HG03432 (cell line): ENCODE measurements around the gene A2M.

Experiments
- ATAC-seq: cut with Tn5 transposase; IDR thresholded peaks from one replicate; pipeline ENCODE4 v1.9.1; 2021; ENCODE audit warnings: mild to moderate bottlenecking, moderate library complexity; ENCODE audit not compliant: unreplicated experiment

The A2M gene

DNA sequence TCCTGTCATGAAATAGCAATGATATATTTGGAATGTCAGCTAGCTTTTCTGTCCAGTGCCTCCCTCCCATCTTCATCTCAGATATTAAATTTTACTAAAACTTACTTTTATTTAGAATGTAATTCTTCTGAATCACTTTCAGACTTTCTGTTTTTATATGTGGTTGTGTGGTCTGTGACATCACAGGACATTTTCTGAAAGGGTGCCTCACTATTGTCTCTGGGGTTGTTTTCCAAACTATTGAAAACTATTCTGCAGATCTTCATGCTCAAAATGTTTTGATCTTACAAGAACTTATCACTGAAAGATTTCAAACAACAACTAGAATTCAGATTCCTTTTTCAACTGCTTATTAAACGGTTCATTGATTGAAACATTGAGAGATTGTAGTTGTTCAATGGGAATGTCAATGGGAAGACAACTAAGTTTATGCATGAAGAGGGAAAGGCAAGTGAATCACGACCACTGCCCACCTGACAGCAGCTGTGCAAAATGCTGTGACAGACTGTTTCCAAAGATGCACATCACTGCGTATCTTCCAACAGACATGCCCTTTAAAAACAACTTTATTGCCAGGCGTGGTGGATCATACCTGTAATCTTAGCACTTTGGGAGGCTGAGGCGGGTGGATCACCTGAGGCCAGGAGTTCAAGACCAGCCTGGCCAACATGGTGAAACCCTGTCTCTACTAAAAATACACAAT is 75.1 kb downstream of the A2M start:
- no peak for ATAC-seq

DNA sequence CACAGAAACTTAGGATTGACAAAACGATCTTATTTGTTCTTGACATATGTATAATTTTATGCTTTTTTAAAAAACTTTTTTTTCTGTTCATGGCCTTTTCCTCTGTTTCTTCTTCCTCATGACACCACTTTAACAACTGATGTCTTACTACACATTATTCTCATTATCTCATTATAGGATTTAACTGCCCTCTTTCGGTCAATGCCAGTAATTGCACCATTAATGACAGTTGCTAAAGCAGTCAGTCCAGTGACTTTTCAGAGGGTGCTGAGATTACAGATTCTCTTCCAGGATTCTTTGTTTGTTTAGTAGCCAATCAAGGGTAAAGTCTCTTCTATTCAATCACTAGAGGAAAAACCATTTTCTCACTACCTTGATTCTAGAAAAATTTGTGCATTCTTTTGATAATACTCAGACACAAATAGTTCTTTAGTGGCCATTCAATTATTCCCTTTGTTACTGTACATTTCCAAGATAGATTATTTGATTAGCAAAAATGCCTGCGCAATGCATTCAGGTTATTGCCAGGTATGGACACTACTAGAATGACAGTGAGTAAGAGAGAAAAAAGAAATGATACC is 76.2 kb downstream of the A2M start:
- no peak for ATAC-seq

GRCh38 chr12:9037431-9037830 is 78.3 kb downstream of the A2M start:
- ATAC-seq = no peak

DNA sequence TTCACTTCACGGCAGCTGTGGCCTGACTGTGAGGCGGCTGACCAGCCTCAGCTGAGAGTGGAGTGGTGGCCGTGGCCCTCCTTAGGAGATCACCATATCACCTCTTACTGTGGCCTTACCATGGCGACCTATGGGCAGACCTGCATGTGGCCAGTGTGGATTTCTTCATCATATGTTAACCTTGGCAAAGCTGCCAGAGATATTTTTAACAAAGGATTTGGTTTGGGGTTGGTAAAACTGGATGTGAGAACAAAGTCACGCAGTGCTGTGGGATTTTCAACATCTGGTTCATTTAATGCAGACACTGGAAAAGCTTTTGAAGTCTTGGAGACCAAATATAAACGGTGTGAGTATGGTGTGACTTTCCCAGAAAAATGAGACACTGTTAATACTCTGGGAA is 79.5 kb downstream of the A2M start:
- ATAC-seq = no peak

- ATAC-seq = no peak
Measured at GRCh38 chr12:9034095-9034494, 81.6 kb downstream of the A2M start.

DNA sequence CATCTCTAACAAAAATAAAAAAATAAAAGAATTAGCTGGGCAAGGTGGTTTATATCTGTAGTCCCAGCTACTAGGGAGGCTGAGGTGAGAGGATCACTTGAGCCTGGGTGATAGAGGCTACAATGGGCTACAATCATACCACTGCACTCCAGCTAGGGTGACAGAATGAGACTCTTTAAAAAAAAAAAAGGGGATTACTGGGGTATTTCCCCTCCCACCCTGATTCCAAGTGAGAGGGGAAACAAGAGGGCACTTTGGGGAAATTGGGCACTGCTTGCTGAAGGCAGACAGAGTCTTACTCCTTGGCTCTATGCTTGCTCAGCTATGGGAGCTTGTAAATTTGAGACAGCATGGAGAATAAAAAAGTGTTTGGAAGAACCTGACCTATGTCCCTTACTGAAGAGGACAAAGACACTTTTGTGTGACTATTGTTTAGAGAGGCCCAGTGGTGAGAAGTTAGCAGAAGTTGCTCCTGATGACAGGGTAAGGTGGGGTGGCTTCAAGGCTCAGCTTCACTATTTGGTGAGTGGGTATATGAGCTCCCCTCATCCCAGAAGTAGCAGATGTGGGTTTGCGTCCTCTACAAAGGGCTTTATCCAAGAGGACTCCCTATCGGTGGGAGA is 82.3 kb downstream of the A2M start:
- no peak for ATAC-seq

DNA sequence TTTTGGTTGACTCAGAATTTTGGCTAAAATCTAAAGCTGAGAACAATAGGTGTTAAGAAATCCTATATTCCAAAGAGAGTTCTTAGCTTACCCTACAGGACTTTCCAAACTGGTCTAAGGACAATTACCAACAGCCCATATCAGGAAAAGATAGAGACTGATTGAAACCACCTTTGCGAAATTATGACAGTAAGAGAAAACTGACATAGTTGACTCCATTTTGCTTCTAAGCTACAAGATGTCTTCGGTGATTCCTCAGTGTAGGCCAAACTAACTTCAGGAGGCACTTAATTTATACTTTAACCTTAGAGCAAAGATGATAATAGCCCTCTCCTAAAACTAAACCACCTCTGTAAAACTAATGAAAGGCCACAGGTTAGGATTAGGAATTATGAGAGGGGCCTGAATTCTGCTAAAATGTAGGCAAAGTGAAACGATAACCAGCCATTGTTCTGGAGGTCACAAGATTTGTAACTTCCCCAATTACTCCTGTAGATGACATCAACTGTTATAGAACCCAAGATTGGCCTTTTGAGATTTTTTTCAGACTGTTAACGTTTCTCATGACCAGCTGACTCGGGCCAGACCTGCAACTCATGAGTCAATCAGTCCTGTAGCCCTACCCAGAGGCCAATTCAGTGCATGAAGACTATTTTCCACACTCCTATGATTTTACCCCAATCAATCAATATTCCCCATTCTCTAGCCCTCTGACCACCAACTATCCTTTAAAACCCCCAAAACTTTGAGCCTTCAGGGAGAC is 83.3 kb downstream of the A2M start:
- no peak for ATAC-seq

DNA sequence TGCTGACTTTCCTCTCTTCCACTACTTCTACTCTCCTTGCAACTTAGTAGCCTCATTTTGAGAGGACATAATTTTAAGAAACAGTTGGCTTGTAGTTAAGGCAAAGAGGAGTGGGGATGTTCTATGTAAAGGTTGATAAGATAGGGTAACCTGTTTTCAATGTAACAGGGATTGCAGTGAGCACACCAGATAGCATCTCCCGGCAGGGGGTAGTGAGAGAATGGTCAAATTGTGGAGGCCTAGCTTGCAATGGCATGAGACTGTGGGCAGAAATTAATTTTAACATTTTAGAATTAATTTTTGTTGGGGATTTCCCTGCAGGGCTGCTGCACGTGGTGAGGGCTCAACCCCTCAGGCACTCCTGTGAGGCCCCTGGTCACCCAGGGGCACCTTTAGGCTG is 84.9 kb downstream of the A2M start:
- no peak for ATAC-seq

DNA sequence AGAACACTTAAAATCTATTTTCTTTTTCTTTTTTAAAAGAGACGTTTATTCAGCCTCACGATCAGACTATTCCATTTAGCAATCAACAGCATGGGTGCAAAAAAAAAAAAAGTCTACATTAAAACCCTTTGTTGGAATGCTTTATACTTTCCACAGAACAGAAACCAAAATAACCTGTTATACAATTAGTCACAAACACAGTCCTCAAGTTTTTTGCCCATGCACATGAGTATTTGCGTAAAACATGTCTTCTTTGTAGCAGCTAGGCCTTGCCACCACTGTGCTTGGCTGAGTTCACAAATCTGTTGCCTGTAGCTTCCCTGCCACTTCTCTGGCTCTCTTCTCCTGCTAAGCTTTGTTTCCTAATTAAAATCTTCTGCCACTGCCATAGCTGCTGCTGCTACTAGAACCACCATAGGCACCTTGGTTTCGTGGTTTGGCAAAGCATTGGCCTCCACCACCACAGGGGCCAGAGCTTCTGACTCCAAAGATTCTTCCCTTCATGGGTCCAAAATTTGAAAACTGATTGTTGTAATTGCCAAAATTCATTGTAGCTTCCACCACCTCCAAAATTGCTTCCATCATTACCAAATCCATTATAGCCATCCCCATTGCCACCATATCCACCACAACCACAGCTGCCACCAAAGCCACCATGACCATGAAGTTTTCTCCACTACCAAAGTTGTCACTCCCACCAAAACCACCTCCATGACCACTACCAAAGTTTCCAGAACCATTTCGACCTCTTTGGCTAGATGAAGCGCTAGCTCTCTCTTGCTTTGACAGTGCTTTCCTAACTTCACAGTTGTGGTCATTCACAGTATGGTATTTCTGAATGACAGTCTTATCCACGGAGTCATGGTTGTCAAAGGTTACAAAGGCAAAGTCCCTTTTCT is 88.3 kb downstream of the A2M start:
- ATAC-seq = no peak

- ATAC-seq = no peak
Measured at GRCh38 chr12:9024512-9024911, 91.2 kb downstream of the A2M start.

- no peak for ATAC-seq
Measured at GRCh38 chr12:9022592-9022991, 93.1 kb downstream of the A2M start.
